T-helper 9 cell (primary cell): ENCODE results near the gene SLC9A7.

ENCODE experiments used
- DNase-seq: peaks from one replicate; pipeline ENCODE4 v3.0.0-alpha.2; 2020

Gene SLC9A7

GRCh38 chrX:46645614-46646013, 113.3 kb downstream of the SLC9A7 start:
- DNase-seq: no peak

DNA sequence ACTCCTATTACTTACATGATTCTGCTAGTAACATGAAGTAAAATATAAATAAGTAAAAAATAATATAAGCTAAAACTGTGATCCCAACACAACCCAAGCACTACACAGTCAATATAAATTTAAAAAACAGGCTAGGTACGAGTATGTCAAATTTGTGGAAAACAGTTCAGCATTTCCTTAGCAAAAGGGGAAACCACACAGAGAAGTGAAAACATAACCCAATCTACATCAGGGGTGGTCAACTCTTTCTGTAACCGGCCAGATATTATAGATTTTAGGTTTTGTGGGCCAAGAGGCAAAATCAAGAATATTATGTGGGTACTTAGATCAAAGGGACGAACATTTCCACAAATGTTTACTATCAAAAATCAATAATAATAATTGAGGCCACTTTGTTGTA, 115.3 kb downstream of the SLC9A7 start:
- DNase-seq: no peak

- DNase-seq: no peak
Observed at GRCh38 chrX:46642145-46642544, 116.8 kb downstream of the SLC9A7 start.

- DNase-seq: no peak
Observed at GRCh38 chrX:46637938-46638337, 121.0 kb downstream of the SLC9A7 start.

DNA sequence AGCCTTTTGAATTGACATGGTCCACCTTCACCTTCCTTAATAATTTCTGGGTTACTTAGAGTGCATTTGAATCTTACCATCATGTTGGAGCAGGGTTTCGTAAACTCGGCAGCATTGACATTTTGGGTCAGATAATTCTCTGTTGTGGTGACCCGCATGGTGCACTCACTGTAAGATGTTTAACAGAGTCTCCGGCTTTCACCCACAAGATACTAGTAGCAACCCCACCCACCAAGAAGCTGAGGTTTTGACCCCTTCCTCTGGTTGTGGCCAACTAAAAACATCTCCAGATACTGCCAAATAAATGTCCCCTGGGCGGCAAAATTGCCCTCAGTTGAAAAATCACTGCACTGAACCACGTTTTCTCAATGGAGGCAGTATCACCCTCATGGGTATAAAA, 122.7 kb downstream of the SLC9A7 start:
- no peak for DNase-seq

- DNase-seq: no peak
Observed at GRCh38 chrX:46635186-46635585, 123.7 kb downstream of the SLC9A7 start.

GRCh38 chrX:46634577-46634976, 124.3 kb downstream of the SLC9A7 start:
- DNase-seq: no peak

DNA sequence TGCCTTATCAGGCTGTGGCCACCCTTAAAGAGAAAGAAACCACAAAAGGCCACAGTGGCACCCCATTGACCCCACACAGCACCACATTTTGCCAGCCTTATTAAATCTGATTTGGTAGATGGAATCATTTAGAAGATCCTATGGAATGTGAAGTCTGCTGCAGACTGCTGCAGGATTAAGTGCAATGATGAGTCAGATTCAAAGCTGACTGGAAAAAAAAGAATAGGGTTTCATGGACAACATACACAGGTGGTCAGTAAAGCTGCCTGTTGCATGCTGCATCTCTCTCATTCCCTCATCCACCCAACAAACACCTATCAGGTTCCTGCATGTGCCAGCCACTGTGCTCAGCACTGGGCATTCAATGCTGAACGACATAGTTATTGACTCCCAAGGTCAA, 128.8 kb downstream of the SLC9A7 start:
- no peak for DNase-seq

- no peak for DNase-seq
Observed at GRCh38 chrX:46628460-46629371, 130.2 kb downstream of the SLC9A7 start.

DNA sequence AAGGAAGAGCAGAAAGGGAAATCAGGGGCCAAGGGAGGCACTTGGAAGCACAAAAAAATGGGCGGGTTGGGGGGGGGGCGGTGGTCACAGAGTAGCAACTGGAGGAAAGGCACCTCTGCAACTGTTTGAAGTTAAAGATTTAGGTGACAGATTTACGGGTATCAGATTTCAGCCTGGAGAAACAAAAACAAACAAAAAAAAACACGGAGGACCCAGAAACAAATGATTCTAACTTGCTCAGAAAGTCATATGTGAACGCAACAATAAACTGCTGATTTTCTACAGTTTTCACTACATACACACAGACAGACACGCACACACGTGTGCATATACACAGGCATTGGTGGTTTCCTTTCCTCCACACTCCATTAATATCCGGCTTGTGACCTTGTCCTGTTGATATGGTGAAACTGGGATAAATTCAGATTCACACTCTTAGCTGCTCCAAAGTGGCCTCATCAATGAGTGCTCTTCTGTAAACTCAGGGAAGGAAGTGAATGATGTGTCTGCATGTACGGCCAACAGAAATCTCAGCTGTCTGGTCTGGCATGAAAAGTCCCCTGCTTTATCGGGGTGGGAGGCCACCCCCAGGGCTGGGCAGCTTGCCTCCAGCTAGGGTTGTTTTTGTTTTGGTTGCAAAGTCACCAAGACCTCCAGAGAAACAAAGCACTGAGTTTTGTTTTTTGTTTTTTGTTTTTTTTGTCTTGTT, 131.1 kb downstream of the SLC9A7 start:
- DNase-seq: no peak

DNA sequence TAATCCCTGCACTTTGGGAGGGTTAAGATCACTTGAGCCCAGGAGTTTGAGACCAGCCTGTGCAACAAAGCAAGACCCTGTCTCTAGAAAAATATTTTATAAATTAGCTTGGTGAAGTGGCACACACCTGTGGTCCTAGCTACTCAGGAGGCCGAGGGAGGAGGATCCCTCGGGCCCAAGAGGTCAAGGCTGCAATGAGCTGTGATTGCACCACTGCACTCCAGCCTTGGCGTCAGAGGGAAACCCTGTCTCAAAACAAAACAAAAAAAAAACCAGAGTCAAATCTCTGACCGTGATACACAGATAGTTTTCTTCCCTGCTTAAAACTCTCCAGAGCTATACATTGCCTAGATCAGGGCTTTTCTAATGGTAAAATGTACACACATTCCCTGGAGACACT, 131.9 kb downstream of the SLC9A7 start:
- DNase-seq: no peak

- no peak for DNase-seq
Observed at GRCh38 chrX:46626566-46626965, 132.4 kb downstream of the SLC9A7 start.

DNA sequence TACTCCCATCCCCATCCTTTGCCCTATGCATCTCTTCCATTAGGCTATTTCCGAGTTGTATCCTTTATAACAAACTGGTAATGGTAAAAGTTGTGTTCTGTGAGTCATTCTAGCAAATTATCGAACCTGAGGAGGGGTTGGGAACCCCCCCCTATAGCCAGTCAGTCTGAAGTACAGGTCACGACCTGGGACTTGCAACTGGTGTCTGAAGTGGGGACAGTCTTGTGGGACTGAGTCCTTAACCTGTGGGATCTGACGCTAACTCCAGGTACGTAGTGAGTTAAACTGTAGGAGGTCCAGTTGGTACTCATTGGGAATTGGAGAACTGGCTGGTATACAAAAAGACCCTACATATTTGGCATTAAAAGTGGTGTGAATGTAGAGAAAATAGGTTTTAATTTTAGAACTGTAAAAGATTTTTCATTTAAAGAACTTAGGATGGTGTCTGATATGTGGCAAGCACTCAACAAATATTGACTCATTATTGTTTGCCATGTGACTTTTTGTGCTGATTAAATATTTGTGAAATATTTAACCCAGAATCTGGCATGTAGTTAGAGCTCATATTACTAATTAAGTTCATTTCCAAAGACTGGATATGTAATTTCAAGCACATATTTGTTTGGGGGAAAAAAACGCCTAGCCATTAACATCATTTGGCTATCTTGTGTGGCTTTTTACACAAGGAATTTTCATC, 134.7 kb downstream of the SLC9A7 start:
- no peak for DNase-seq

GRCh38 chrX:46621572-46621971, 137.3 kb downstream of the SLC9A7 start:
- DNase-seq: no peak

GRCh38 chrX:46620505-46620904, 138.4 kb downstream of the SLC9A7 start:
- DNase-seq: no peak

DNA sequence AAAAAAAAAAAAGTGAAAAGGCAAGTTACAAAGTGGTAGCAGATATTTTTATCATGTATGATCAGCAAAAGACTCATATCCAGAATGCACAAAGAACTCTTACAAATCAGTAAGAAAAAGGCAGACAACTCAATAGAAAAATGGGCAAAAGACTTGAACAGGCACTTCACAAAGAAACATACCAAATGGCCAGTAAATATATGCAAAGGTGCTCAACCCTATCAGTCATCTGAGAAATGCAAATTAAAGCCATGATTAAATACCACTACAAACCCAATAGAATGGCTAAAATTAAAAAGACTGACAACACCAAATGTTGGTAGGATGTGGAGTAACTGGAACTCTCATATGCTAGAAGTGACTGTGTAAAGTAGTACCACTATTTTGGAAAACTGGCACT, 140.0 kb downstream of the SLC9A7 start:
- DNase-seq: no peak

- no peak for DNase-seq
Observed at GRCh38 chrX:46617906-46618305, 141.0 kb downstream of the SLC9A7 start.

- DNase-seq: peak; percentile 16
Observed at GRCh38 chrX:46611658-46612362, 147.1 kb downstream of the SLC9A7 start.

DNA sequence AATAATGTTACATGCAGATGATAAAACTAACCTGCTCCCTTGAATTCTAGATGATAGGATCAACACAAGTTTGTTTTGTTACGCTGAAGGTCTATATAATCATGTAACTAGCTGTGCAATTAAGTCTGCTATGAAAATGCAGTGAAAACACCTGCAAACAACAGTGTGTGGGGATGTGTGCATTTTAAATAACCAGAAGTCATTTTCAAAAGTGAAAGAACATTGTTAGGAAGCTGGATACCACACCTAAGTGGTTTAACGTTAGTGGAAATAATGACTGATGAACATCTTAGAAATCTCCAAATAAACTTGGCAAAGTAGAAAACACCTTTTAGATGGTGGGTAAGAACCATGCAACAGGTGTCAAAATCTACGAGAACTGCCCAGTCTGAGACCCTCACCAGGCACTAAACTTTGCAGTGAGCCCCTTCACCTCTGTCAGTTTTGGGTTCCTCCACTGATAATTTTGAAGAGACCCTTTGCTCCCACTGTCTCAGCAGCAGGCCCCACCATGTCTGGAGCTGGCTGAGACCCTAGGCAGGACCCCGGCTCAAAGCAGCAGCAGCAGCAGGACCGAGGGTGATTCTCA, 148.8 kb downstream of the SLC9A7 start:
- DNase-seq: no peak

- no peak for DNase-seq
Observed at GRCh38 chrX:46607916-46608315, 151.0 kb downstream of the SLC9A7 start.

- no peak for DNase-seq
Observed at GRCh38 chrX:46602468-46603102, 156.3 kb downstream of the SLC9A7 start.

GRCh38 chrX:46601283-46601682, 157.6 kb downstream of the SLC9A7 start:
- no peak for DNase-seq
